ENCODE measurements around the gene SAPCD1.

The SAPCD1 gene

DNA sequence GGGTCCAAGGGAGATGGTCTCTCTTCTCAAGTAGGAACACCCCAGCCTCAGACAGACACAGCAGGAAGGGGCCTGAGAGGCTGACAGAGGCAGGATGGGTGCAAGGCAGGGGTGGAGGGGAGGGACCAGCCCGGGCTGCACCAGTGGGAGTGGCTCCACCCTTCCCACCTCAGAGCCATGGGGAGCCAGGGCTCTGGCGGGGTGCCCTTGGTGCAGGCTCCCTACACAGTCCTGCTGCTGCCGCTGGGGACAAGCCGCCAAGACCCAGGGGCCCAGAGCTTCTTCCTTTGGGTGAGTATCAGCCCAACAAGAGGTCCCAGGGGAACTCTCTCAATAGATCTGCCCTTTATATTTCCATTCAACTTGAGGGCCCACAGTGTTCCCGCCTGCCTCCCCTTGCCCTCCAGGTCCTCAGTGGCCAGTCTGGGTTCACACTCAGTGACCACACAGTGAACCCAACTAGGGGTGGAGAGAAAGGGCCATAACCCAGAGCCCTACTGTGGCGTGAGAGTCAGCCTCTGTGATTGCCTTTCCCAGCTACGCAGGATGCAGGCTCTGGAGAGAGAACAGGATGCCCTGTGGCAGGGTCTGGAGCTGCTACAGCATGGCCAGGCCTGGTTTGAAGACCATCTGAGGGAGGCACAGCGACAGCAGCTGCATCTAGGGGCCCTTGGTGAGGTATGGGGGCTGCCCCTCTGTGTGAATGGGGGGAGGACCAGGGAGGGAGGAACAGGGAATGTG, 592 bp downstream of the SAPCD1 start:
- Histone ChIP-seq H3K4me3 (ENCODE audit: low read length) (no peak overlapping the region), H3K9ac (ENCODE audit: low read depth, low read length) (0 out of 2 replicates have a peak overlapping the region, but pooled peaks have one; percentile 1), H3K9me3 (ENCODE audit: insufficient read depth, low read depth, low read length) (no peaks in the 10 kb centered on the region), H3K36me3 (ENCODE audit: insufficient read depth, low read length) (peaks cover 34% of the 10 kb centered on the region; the same call in 1 of the 2 replicates), H3K27me3 (ENCODE audit: insufficient read depth, low read length) (no peaks in the 10 kb centered on the region), H3K27ac (ENCODE audit: low read depth, low read length) (peak overlapping the region; percentile 51; the same call in 1 of the 2 replicates), H3K4me1 (ENCODE audit: insufficient read depth, low read length) (peaks cover 8% of the 10 kb centered on the region; the same call in 1 of the 2 replicates)
- WGBS = 83% methylated on average over 8 of the region's 8 CpGs

DNA sequence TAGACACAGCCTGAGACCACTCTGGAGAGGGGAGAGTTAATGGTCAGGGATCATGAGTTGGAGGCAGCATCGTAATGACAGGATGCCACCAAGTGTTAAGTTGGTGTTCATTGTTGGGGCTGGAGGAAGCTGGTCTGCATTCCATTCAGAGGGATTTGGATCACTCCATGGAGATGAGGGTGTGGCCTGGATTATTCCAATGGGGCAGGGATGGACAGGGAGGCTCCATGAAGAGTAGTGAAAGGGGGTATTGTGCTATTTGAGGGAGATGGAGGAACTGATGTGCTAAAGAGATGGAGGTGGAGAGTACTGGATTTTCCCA, 1.1 kb downstream of the SAPCD1 start:
- H3K4me1 ChIP-seq (ENCODE audit: insufficient read depth, low read length) = peaks cover 8% of the 10 kb centered on the region; the same call in 1 of the 2 replicates
- no peak overlapping the region for H3K4me3 ChIP-seq (ENCODE audit: low read length)
- no peaks in the 10 kb centered on the region for H3K27me3 ChIP-seq (ENCODE audit: insufficient read depth, low read length)
- H3K27ac ChIP-seq (ENCODE audit: low read depth, low read length) = no peak overlapping the region
- 0 out of 2 replicates have a peak overlapping the region, but pooled peaks have one; percentile 1 for H3K9ac ChIP-seq (ENCODE audit: low read depth, low read length)
- H3K9me3 ChIP-seq (ENCODE audit: insufficient read depth, low read depth, low read length) = no peaks in the 10 kb centered on the region
- WGBS = 38% methylated on average over 1 of the region's 1 CpG
- peaks cover 33% of the 10 kb centered on the region; the same call in 1 of the 2 replicates for H3K36me3 ChIP-seq (ENCODE audit: insufficient read depth, low read length)

DNA sequence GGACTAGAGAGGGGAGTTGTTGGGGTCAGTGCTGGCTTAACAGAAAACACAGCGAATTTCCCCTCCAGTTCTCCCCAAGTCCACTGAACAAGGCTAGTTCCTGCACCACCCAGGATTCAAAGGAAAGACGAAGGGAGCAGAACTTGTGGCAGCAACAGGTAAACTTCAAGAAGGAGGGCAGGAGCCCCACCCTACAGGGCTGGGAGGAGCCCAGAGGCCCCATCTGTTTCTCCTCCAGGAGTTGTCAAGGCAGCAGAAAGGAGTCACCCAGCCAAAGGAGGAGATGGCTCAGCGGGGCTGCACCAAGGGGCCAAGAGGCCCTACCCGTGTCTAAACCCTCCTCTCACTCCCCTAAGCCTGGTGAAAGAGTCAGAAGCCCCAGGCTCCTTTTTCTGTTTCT, 1.7 kb downstream of the SAPCD1 start:
- Histone ChIP-seq H3K9me3 (ENCODE audit: insufficient read depth, low read depth, low read length) (no peaks in the 10 kb centered on the region), H3K4me3 (ENCODE audit: low read length) (no peak overlapping the region), H3K27ac (ENCODE audit: low read depth, low read length) (no peak overlapping the region), H3K9ac (ENCODE audit: low read depth, low read length) (no peak overlapping the region), H3K27me3 (ENCODE audit: insufficient read depth, low read length) (no peaks in the 10 kb centered on the region), H3K4me1 (ENCODE audit: insufficient read depth, low read length) (peaks cover 8% of the 10 kb centered on the region; the same call in 1 of the 2 replicates), H3K36me3 (ENCODE audit: insufficient read depth, low read length) (peaks cover 31% of the 10 kb centered on the region; the same call in 1 of the 2 replicates)
- 84% methylated on average over 4 of the region's 4 CpGs for WGBS

DNA sequence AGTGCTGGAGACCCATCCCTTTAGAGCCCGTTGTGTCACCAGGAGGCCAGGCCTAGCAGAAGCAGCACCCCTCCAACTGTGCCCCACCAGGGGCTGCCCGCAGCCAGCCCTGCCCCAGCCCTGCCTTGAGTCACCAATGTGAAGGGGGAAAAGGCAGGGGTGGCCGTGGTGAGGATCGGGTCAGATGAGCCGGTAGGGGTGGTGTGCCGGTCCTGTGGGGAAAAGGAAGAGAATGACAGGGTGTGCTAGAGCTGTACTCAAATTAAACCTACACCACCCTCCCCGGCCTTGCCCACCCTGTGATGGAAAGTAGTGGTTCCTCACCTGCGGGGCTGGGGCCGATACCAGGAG, 3.1 kb downstream of the SAPCD1 start:
- Histone ChIP-seq H3K9me3 (ENCODE audit: insufficient read depth, low read depth, low read length) (no peaks in the 10 kb centered on the region), H3K4me1 (ENCODE audit: insufficient read depth, low read length) (peaks cover 8% of the 10 kb centered on the region; the same call in 1 of the 2 replicates), H3K4me3 (ENCODE audit: low read length) (no peak overlapping the region), H3K27ac (ENCODE audit: low read depth, low read length) (no peak overlapping the region), H3K36me3 (ENCODE audit: insufficient read depth, low read length) (peaks cover 18% of the 10 kb centered on the region; the same call in 1 of the 2 replicates), H3K9ac (ENCODE audit: low read depth, low read length) (0 out of 2 replicates have a peak overlapping the region, but pooled peaks have one; percentile 13), H3K27me3 (ENCODE audit: insufficient read depth, low read length) (no peaks in the 10 kb centered on the region)
- 95% methylated on average over 9 of the region's 9 CpGs for WGBS

GRCh38 chr6:31765910-31766794, 3.7 kb downstream of the SAPCD1 start:
- H3K9ac ChIP-seq (ENCODE audit: low read depth, low read length) = 0 out of 2 replicates have a peak overlapping the region, but pooled peaks have one; percentile 34
- 44% methylated on average over 42 of the region's 42 CpGs for WGBS

GRCh38 chr6:31767096-31767645, 4.7 kb downstream of the SAPCD1 start:
- Histone ChIP-seq H3K9me3 (ENCODE audit: insufficient read depth, low read depth, low read length) (no peaks in the 10 kb centered on the region), H3K4me1 (ENCODE audit: insufficient read depth, low read length) (peaks cover 8% of the 10 kb centered on the region; the same call in 1 of the 2 replicates), H3K36me3 (ENCODE audit: insufficient read depth, low read length) (peaks cover 6% of the 10 kb centered on the region; the same call in 1 of the 2 replicates), H3K27me3 (ENCODE audit: insufficient read depth, low read length) (no peaks in the 10 kb centered on the region), H3K27ac (ENCODE audit: low read depth, low read length) (no peak overlapping the region), H3K4me3 (ENCODE audit: low read length) (no peak overlapping the region), H3K9ac (ENCODE audit: low read depth, low read length) (no peak overlapping the region)
- 86% methylated on average over 6 of the region's 6 CpGs for WGBS

More at GRCh38 chr6:31765910-31766794, 3.7 kb downstream of the SAPCD1 start:
- Histone ChIP-seq H3K36me3 (ENCODE audit: insufficient read depth, low read length) (peaks cover 13% of the 10 kb centered on the region; the same call in 1 of the 2 replicates), H3K9me3 (ENCODE audit: insufficient read depth, low read depth, low read length) (no peaks in the 10 kb centered on the region), H3K27ac (ENCODE audit: low read depth, low read length) (no peak overlapping the region), H3K4me1 (ENCODE audit: insufficient read depth, low read length) (peaks cover 8% of the 10 kb centered on the region; the same call in 1 of the 2 replicates), H3K4me3 (ENCODE audit: low read length) (peak overlapping the region; percentile 49), H3K27me3 (ENCODE audit: insufficient read depth, low read length) (no peaks in the 10 kb centered on the region)

- H3K4me1 ChIP-seq (ENCODE audit: insufficient read depth, low read length) = peaks cover 4% of the 10 kb centered on the region; the same call in 1 of the 2 replicates
- H3K9me3 ChIP-seq (ENCODE audit: insufficient read depth, low read depth, low read length) = no peaks in the 10 kb centered on the region
- no peaks in the 10 kb centered on the region for H3K36me3 ChIP-seq (ENCODE audit: insufficient read depth, low read length)
- 93% methylated on average over 18 of the region's 18 CpGs for WGBS
- no peak overlapping the region for H3K9ac ChIP-seq (ENCODE audit: low read depth, low read length)
- H3K4me3 ChIP-seq (ENCODE audit: low read length) = no peak overlapping the region
- H3K27me3 ChIP-seq (ENCODE audit: insufficient read depth, low read length) = no peaks in the 10 kb centered on the region
- no peak overlapping the region for H3K27ac ChIP-seq (ENCODE audit: low read depth, low read length)
Observed at GRCh38 chr6:31768363-31769257, 6.2 kb downstream of the SAPCD1 start.

DNA sequence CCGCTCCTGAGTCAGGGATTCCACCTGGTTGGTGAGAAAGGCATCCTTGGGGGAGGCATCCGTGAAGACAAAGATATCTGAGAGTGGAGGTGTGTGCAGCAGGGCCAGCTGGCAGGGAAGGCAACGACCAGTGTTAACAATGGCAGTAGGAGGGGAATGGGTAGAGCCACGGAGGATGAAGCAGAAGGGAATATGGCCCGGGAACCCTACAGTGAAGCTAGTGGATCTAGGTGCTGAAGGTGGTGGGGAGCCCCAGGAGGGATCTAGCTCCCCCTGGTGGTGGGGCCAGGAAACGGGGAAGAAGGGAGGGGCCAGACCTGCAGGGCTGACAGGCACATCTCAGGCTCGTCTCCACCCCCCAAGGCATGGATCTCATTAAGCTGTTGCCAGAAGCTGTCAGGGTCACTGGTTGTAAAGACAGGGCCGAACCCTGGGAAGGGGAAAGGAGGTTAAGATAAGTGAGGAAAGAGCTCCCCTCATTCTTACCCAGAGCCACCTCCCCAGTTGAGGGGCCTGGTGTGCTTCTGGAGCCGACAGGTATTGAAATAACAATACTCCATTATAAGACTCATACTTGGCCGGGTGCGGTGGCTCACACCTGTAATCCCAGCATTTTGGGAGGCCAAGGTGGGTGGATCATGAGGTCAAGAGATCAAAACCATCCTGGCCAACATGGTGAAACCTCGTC, 7.4 kb downstream of the SAPCD1 start:
- no peaks in the 10 kb centered on the region for H3K36me3 ChIP-seq (ENCODE audit: insufficient read depth, low read length)
- H3K9ac ChIP-seq (ENCODE audit: low read depth, low read length) = no peak overlapping the region
- H3K4me1 ChIP-seq (ENCODE audit: insufficient read depth, low read length) = peaks cover 4% of the 10 kb centered on the region; the same call in 1 of the 2 replicates
- H3K27me3 ChIP-seq (ENCODE audit: insufficient read depth, low read length) = no peaks in the 10 kb centered on the region
- H3K27ac ChIP-seq (ENCODE audit: low read depth, low read length) = no peak overlapping the region
- no peaks in the 10 kb centered on the region for H3K9me3 ChIP-seq (ENCODE audit: insufficient read depth, low read depth, low read length)
- 79% methylated on average over 11 of the region's 12 CpGs for whole genome bisulfite sequencing
- H3K4me3 ChIP-seq (ENCODE audit: low read length) = no peak overlapping the region

- H3K36me3 ChIP-seq (ENCODE audit: insufficient read depth, low read length) = no peaks in the 10 kb centered on the region
- H3K4me3 ChIP-seq (ENCODE audit: low read length) = no peak overlapping the region
- no peak overlapping the region for H3K9ac ChIP-seq (ENCODE audit: low read depth, low read length)
- H3K9me3 ChIP-seq (ENCODE audit: insufficient read depth, low read depth, low read length) = no peaks in the 10 kb centered on the region
- H3K4me1 ChIP-seq (ENCODE audit: insufficient read depth, low read length) = peaks cover 4% of the 10 kb centered on the region; the same call in 1 of the 2 replicates
- no peak overlapping the region for H3K27ac ChIP-seq (ENCODE audit: low read depth, low read length)
- no peaks in the 10 kb centered on the region for H3K27me3 ChIP-seq (ENCODE audit: insufficient read depth, low read length)
- WGBS = 94% methylated on average over 2 of the region's 2 CpGs
Observed at GRCh38 chr6:31770860-31771259, 8.4 kb downstream of the SAPCD1 start.

DNA sequence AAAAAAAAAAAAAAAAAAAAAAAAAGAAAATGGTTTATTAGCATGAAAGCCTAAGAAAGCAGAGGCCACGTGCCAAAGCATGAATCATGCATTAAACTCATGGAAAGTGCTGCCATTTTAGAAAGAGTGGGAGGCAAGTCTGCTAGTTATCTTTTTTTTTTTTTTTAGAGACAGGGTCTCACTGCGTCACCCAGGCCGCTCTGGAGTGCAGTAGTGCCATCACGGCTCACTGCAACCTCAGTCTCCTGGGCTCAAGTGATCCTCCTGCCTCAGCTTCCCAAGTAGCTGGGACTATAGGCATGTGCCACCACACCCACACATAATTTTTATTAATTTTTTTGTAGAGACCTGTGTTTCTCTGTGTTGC, 9.5 kb downstream of the SAPCD1 start:
- H3K27me3 ChIP-seq (ENCODE audit: insufficient read depth, low read length) = no peaks in the 10 kb centered on the region
- no peak overlapping the region for H3K9ac ChIP-seq (ENCODE audit: low read depth, low read length)
- H3K4me1 ChIP-seq (ENCODE audit: insufficient read depth, low read length) = no peaks in the 10 kb centered on the region
- no peaks in the 10 kb centered on the region for H3K36me3 ChIP-seq (ENCODE audit: insufficient read depth, low read length)
- 94% methylated on average over 4 of the region's 4 CpGs for WGBS
- no peaks in the 10 kb centered on the region for H3K9me3 ChIP-seq (ENCODE audit: insufficient read depth, low read depth, low read length)
- no peak overlapping the region for H3K4me3 ChIP-seq (ENCODE audit: low read length)
- no peak overlapping the region for H3K27ac ChIP-seq (ENCODE audit: low read depth, low read length)
